HUES6 (cell line): Measurements from ENCODE around the gene IL10RA.
A peak's percentile ranks its signal among the peaks of the same experiment; 100 is the strongest.

Experiments used
- H3K27ac ChIP-seq: 2 replicates; pipeline ENCODE4 v1.7.0; 2013; ENCODE audit warnings: low read depth, mild to moderate bottlenecking, low read length, inconsistent platforms
- H3K27me3 ChIP-seq: 2 replicates; pipeline ENCODE4 v1.6.1; 2013; ENCODE audit warnings: low read length; ENCODE audit not compliant: control insufficient read depth, insufficient read depth
- H3K36me3 ChIP-seq: 2 replicates; pipeline ENCODE4 v1.6.1; 2013; ENCODE audit warnings: low read length; ENCODE audit not compliant: control insufficient read depth, insufficient read depth
- H3K4me1 ChIP-seq: 2 replicates; pipeline ENCODE4 v1.6.1; 2013; ENCODE audit warnings: low read length; ENCODE audit not compliant: control insufficient read depth, insufficient read depth
- H3K4me3 ChIP-seq: 2 replicates; pipeline ENCODE4 v1.5.1; 2013; ENCODE audit warnings: low read depth, low read length
- H3K9ac ChIP-seq: one replicate; pipeline ENCODE4 v1.6.1; 2013; ENCODE audit warnings: mild to moderate bottlenecking, low read length
- H3K9me3 ChIP-seq: 2 replicates; pipeline ENCODE4 v1.6.1; 2013; ENCODE audit warnings: low read depth, low read length; ENCODE audit not compliant: control insufficient read depth, insufficient read depth

The IL10RA gene

DNA sequence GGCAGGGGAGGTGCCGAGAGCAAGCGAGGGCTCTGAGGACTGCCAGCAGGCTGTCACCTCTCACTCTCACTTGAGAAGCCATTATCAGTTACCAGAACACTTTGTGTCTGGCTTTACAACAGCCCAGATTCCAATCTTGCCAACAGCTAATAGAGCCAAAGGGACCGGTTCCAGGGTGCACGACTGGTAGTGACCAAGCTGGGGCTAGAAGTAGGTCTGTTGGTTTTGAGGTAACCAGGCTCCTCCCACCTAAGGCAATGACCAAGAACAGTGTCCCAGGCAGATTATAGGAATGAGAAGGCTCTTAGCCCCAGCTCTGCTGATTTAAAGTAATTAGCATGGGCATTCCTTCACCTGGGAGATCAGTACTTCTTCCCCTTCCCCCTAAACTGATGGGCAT is 7.2 kb upstream of the IL10RA start:
- Histone ChIP-seq H3K4me1 (peaks cover 5% of the 10 kb centered on the region; the same call in 1 of the 2 replicates), H3K9me3 (no peaks in the 10 kb centered on the region), H3K27ac (no peak overlapping the region), H3K9ac (no peak overlapping the region), H3K36me3 (no peaks in the 10 kb centered on the region), H3K27me3 (peaks cover 12% of the 10 kb centered on the region; the same call in 1 of the 2 replicates), H3K4me3 (no peak overlapping the region)

DNA sequence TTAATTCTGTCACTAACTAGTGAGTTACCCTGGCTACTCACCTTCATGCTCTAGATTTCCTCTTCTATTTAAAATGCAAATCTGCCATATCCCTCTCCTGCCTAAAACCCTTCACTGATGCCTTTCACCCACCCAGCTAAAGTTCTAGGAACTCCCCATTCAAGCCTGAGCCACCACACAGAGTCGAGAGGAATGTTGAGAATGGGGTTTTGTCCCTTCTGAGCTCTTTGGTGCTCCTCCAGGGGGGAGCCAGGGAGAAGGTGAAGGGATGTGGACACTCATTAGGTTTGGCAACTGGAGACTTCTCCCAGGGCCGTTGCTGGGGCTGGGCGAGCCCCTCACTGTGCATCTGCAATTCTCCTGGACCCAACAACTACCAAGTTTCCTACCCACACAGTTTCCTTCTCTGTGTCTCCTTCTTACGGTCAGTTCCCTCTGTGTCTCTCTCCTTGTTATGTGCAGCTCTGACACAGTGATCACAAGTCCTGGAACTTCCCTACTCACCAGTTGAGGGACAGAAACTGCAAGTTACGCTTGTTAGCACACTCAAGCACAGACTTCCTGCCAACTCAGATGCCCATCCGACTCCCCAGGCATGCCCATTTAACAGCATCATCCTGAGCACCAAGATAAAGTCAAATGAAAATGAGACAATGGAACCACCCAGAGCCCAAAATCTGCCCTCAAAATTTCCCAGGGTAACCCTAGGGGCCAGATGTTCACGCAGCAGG is 6.5 kb upstream of the IL10RA start:
- Histone ChIP-seq H3K9me3 (no peaks in the 10 kb centered on the region), H3K36me3 (no peaks in the 10 kb centered on the region), H3K27me3 (peaks cover 19% of the 10 kb centered on the region), H3K4me1 (peaks cover 5% of the 10 kb centered on the region; the same call in 1 of the 2 replicates), H3K4me3 (no peak overlapping the region), H3K9ac (no peak overlapping the region), H3K27ac (no peak overlapping the region)

DNA sequence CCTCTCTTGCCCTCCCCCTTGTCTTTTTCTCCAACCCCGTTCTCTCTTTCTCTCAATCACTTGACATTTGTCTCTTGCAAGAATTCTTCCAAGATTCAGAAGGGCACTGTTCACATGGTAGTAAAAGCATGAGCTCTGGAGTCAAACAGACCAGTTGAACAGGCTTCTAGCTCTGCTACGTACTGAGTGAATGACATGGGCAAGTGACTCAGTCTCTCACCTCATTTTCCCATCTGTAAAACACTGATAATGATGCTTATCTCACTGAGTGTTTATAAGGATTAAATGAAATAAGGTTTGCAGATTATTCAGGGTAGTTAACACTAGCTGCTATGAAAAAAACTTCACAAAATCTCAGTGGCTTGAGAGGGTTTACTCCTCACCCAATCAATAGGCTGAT is 5.9 kb upstream of the IL10RA start:
- no peak overlapping the region for H3K4me3 ChIP-seq
- no peaks in the 10 kb centered on the region for H3K36me3 ChIP-seq
- H3K4me1 ChIP-seq: peaks cover 5% of the 10 kb centered on the region; the same call in 1 of the 2 replicates
- H3K27me3 ChIP-seq: peaks cover 25% of the 10 kb centered on the region
- H3K9me3 ChIP-seq: no peaks in the 10 kb centered on the region
- no peak overlapping the region for H3K27ac ChIP-seq
- no peak overlapping the region for H3K9ac ChIP-seq

DNA sequence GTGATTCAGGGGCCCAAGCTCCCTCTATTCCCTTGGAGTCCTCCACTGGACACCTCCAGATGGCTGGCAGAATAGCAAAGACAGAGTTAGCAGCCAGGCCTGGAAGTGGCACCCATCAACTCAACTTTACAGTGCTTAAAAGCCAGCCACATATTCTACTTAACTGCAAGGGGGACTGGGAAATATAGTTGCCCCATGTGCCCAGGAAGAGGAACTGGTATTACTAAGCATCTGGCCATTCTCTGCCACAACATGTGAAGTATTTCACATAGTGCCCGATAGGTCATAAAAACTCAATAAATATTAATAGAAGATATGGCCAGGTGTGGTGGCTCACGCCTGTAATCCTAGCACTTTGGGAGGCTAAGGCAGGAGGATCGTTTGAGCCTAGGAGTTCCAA is 5.5 kb upstream of the IL10RA start:
- H3K36me3 ChIP-seq: no peaks in the 10 kb centered on the region
- peaks cover 5% of the 10 kb centered on the region; the same call in 1 of the 2 replicates for H3K4me1 ChIP-seq
- H3K9ac ChIP-seq: no peak overlapping the region
- no peak overlapping the region for H3K4me3 ChIP-seq
- H3K9me3 ChIP-seq: no peaks in the 10 kb centered on the region
- H3K27me3 ChIP-seq: peaks cover 29% of the 10 kb centered on the region
- H3K27ac ChIP-seq: no peak overlapping the region

DNA sequence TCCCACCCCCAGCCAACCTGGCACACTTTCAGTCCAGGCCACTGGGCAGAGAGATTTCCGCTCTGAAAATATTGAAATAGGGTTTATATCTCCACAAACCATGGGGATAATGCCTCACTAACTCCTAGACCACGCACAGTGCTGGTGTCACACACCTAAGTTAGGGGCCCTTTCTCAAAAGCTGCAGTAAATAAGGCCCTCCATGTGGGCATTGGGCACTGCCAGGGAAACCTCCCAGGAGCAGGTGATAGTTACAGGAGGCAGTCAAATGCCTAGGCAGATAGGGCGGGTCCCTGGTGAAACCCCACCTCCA is 3.1 kb upstream of the IL10RA start:
- no peaks in the 10 kb centered on the region for H3K9me3 ChIP-seq
- H3K36me3 ChIP-seq: no peaks in the 10 kb centered on the region
- no peak overlapping the region for H3K27ac ChIP-seq
- peaks cover 9% of the 10 kb centered on the region; the same call in 1 of the 2 replicates for H3K4me1 ChIP-seq
- H3K27me3 ChIP-seq: peaks cover 53% of the 10 kb centered on the region
- H3K9ac ChIP-seq: no peak overlapping the region
- H3K4me3 ChIP-seq: no peak overlapping the region

DNA sequence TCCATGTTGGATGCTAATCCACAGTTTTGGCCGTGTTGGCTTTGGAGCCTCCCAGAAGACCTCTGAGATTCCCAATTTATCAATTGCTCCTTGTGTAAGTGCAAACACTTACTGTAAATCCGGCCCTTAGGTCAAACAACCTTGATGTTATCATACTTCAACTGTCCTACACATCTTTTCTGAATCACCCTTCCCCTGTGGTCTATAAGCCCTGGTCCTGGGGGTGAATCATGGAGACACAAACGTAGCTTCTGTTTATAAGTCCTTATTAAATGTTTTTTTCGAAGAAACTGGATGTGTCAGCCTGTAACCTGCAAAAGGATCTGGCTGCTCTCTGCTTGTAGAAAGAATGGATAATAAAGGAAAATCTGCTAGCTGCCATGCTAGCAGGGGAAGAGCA is 1.7 kb upstream of the IL10RA start:
- H3K9ac ChIP-seq: no peak overlapping the region
- H3K4me1 ChIP-seq: peaks cover 4% of the 10 kb centered on the region; the same call in 1 of the 2 replicates
- H3K27me3 ChIP-seq: peaks cover 59% of the 10 kb centered on the region

DNA sequence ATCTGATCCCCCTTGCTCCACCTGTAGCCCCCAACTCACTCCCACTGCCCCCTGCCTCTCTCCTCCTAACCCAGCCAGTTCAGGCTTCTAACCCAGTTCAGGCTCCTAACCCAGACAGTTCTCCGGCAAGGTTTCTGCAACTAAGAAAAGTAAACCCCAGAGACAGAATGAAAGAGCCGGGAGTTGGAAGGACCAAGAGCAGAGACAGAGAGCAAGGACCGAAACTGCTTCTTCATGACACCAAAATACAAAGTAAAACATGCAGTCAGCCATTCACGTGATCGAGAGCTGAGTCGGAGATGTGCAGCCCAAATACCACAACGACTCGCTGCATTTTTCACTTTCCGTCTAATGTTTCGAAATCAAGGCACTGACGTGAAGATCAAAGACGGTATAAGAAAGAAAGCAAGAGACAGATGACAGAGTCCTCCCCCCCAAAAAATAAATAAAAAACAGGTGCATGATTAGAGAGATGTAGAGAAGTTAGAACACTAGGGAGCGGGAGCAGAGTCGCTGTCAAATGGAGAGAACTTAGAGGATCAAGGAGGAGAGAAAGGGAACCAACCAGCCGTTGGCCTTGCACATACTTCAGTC is 884 bp downstream of the IL10RA start:
- Histone ChIP-seq H3K36me3 (no peaks in the 10 kb centered on the region), H3K4me1 (peaks cover 4% of the 10 kb centered on the region; the same call in 1 of the 2 replicates), H3K27ac (no peak overlapping the region), H3K4me3 (peak overlapping the region; percentile 77; the same call in 1 of the 2 replicates), H3K9me3 (no peaks in the 10 kb centered on the region), H3K9ac (no peak overlapping the region), H3K27me3 (peaks cover 54% of the 10 kb centered on the region)

More for the DNA sequence above, 1.7 kb upstream of the IL10RA start:
- Histone ChIP-seq H3K36me3 (no peaks in the 10 kb centered on the region), H3K9me3 (no peaks in the 10 kb centered on the region), H3K27ac (no peak overlapping the region), H3K4me3 (no peak overlapping the region)

DNA sequence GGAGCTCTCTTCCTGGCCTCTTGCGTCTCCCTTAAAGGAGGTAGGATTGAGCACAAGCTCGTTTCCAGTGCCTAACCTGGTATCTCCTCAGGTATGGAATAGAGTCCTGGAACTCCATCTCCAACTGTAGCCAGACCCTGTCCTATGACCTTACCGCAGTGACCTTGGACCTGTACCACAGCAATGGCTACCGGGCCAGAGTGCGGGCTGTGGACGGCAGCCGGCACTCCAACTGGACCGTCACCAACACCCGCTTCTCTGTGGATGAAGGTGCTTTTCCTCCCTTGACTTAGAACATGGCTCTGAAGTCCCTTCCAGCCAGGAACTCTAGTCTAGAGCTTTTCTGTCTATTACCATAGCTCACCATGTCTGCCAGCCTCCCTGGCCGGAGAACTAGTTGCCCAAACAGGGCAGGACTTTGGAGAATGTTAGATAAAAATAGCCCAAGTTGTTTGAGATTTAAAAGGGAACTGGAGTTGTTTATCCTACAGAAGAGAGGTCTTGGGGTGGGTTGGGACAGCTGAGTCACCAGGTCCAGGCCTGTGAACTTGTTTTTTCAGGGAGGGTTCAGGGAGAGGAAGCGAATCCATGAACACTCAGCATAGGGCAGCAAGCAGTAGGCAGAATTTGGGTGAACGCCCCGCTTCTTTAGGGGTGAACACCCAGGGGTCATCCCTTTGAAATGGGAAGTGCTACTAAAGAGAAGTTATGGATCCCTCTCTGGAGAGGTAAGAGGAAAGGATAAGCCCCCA is 3.3 kb downstream of the IL10RA start:
- peaks cover 12% of the 10 kb centered on the region for H3K4me1 ChIP-seq
- no peaks in the 10 kb centered on the region for H3K36me3 ChIP-seq
- H3K9ac ChIP-seq: no peak overlapping the region
- H3K27ac ChIP-seq: no peak overlapping the region
- no peak overlapping the region for H3K4me3 ChIP-seq
- no peaks in the 10 kb centered on the region for H3K9me3 ChIP-seq
- H3K27me3 ChIP-seq: peaks cover 47% of the 10 kb centered on the region

DNA sequence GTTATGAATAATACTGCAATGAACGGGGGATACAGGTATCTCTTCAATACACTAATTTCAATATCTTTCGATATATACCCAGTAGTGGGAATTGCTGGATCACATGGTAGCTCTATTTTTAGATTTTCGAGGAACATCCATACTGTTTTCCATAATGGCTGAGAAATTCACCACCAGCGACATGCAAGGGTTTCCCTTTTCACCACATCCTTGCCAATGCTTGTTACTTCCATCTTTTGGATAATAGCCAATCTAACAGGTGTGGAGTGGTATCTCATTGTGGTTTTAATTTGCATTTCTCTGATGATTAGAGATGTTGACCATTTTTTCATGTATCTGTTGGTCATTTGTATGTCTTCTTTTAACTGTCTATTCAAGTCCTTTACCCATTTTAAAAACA is 5.9 kb downstream of the IL10RA start:
- H3K9me3 ChIP-seq: no peaks in the 10 kb centered on the region
- H3K4me3 ChIP-seq: no peak overlapping the region
- no peak overlapping the region for H3K27ac ChIP-seq
- H3K36me3 ChIP-seq: no peaks in the 10 kb centered on the region
- H3K9ac ChIP-seq: no peak overlapping the region
- H3K4me1 ChIP-seq: peaks cover 9% of the 10 kb centered on the region
- peaks cover 22% of the 10 kb centered on the region for H3K27me3 ChIP-seq

DNA sequence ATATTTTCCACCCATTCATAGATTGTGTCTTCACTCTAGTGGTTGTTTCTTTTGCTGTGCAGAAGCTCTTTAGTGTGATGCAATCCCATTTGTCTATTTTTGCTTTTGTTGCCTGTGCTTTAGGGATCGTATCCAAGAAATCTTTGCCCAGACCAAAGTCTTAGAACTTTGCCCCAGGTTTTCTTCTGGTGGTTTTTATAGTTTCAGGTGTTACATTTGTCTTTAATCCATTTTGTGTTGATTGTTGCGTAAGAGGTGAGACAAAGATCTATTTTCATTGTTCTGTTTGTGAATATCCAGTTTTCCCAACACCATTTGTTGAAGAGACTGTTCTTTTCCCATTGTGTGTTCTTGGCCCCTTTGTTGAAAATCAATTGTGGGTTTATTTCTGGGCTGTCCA is 6.4 kb downstream of the IL10RA start:
- H3K27ac ChIP-seq: no peak overlapping the region
- H3K36me3 ChIP-seq: no peaks in the 10 kb centered on the region
- H3K9ac ChIP-seq: no peak overlapping the region
- H3K27me3 ChIP-seq: peaks cover 17% of the 10 kb centered on the region
- no peak overlapping the region for H3K4me3 ChIP-seq
- no peaks in the 10 kb centered on the region for H3K9me3 ChIP-seq
- peaks cover 9% of the 10 kb centered on the region for H3K4me1 ChIP-seq
